ENCODE measurements around the gene CRYBG2. TPM values are rescaled to one million over a fixed set of nuclear protein-coding genes. Genes with fewer than 3 reads are reported as not detected.

The CRYBG2 gene
- total and polyA plus RNA-seq, 7 donors, result 0.01 to 2.9 (median 0.56) TPM; not detected in 4

DNA sequence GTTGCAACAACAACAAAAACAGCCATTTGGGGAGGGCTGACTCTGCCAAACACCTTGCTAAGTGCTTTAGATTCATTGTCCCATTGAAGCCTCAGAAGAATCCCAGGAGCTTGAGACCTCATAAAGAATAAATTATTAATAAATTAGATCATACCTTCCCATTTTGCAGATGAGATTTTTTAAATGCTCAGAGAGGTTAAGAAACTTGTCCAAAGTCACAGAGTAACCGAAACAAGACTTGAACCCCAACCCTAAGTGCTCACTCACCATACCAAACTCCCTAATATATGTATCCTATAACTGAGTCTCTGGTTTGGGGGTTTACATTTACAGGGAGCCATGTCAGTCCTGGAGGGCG is 3.6 kb downstream of the CRYBG2 start:
- no peak for ATAC-seq
- DNase-seq, result no peak
- intact Hi-C loops (cut with DNase I), result no loop called here
- H3K4me1 ChIP-seq, result no peaks in the 10 kb centered on the region
- no peaks in the 10 kb centered on the region for H3K9me3 ChIP-seq
- H3K36me3 ChIP-seq (ENCODE audit: insufficient read depth in 1 of 2, low read depth in 1 of 2), result no peaks in the 10 kb centered on the region
- no peak overlapping the region for H3K27ac ChIP-seq
- H3K27me3 ChIP-seq (ENCODE audit: insufficient read depth in 3 of 3, low read length in 2 of 3), result peaks cover 0 to 6% (median 1%) of the 10 kb centered on the region in 3 donors
- WGBS, 3 donors, result 79 to 88% (median 81%) methylated on average over 2 of the region's 2 CpGs
- no peak overlapping the region for H3K4me3 ChIP-seq
- TF ChIP-seq, protein P1, sequence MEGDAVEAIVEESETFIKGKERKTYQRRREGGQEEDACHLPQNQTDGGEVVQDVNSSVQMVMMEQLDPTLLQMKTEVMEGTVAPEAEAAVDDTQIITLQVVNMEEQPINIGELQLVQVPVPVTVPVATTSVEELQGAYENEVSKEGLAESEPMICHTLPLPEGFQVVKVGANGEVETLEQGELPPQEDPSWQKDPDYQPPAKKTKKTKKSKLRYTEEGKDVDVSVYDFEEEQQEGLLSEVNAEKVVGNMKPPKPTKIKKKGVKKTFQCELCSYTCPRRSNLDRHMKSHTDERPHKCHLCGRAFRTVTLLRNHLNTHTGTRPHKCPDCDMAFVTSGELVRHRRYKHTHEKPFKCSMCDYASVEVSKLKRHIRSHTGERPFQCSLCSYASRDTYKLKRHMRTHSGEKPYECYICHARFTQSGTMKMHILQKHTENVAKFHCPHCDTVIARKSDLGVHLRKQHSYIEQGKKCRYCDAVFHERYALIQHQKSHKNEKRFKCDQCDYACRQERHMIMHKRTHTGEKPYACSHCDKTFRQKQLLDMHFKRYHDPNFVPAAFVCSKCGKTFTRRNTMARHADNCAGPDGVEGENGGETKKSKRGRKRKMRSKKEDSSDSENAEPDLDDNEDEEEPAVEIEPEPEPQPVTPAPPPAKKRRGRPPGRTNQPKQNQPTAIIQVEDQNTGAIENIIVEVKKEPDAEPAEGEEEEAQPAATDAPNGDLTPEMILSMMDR (IDR thresholded peaks at IDR 0.05), result no peak

DNA sequence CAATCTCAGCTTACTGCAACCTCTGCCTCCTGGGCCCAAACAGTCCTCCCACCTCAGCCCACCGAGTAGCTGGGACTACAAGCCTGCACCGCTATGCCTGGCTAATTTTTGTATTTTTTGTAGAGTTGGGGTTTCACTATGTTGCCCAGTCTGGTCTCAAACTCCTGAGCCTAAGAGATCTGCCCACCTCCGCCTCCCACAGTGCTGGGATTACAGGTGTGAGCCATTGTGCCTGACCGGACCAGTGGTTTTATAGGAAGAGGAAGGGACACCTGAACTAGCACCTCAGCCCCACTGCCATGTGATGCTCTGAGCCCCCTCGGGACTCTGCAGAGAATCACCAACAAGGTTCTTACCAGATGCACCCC is 4.1 kb downstream of the CRYBG2 start:
- 80 to 81% (median 81%) methylated on average over 5 of the region's 5 CpGs for whole genome bisulfite sequencing, 3 donors
- Histone ChIP-seq H3K36me3 (ENCODE audit: insufficient read depth in 1 of 2, low read depth in 1 of 2) (no peaks in the 10 kb centered on the region), H3K27me3 (ENCODE audit: insufficient read depth in 3 of 3, low read length in 2 of 3) (peaks cover 0 to 1% (median 1%) of the 10 kb centered on the region in 3 donors), H3K4me1 (no peaks in the 10 kb centered on the region), H3K9me3 (no peaks in the 10 kb centered on the region), H3K4me3 (no peak overlapping the region), H3K27ac (no peak overlapping the region)
- DNase-seq, result no peak
- intact Hi-C loops (cut with DNase I), result no loop called here
- TF ChIP-seq, protein P1 (IDR thresholded peaks at IDR 0.05), result no peak
- ATAC-seq, result no peak

DNA sequence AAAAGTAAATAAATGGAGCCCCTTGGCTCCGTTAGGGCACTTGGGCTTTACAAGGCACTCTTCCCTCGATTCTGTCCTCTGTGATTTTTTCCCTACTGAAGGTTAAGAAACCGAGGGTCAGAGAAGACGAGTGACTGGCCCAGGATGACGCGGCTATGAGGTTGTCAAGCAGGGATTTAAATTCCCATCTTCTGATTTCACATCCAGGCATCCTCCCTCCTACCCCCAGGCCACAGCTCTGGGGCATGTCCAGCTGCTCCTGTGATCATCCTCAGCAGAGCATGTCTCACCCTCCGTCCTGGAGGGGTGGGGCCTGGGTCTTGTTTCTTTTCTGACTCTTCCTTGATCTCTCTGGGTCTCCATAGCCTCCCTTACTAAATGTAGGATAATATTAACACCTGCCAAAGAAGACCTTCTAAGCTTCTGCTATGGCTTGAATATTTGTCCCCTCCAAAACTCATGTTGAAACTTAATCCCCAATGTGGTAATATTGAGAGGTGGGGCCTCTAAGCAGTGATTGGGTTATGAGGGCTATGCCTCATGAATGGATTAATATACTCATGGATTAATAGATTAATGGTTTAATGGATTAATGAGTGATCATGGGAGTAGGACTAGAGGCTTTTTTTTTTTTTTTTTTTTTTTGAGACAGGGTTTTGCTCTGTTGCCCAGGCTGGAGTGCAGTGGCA is 4.6 kb downstream of the CRYBG2 start:
- Histone ChIP-seq H3K9me3 (no peaks in the 10 kb centered on the region), H3K27ac (no peak overlapping the region), H3K4me1 (no peaks in the 10 kb centered on the region), H3K36me3 (ENCODE audit: insufficient read depth in 1 of 2, low read depth in 1 of 2) (no peaks in the 10 kb centered on the region), H3K4me3 (no peak overlapping the region), H3K27me3 (ENCODE audit: insufficient read depth in 3 of 3, low read length in 2 of 3) (peaks cover 0 to 1% (median 0%) of the 10 kb centered on the region in 3 donors)
- intact Hi-C loops (cut with DNase I), result no loop called here
- ATAC-seq (no peak), DNase-seq (no peak)
- 78 to 81% (median 80%) methylated on average over 7 of the region's 7 CpGs for WGBS, 3 donors
- TF ChIP-seq, protein P1 (IDR thresholded peaks at IDR 0.05), result no peak

DNA sequence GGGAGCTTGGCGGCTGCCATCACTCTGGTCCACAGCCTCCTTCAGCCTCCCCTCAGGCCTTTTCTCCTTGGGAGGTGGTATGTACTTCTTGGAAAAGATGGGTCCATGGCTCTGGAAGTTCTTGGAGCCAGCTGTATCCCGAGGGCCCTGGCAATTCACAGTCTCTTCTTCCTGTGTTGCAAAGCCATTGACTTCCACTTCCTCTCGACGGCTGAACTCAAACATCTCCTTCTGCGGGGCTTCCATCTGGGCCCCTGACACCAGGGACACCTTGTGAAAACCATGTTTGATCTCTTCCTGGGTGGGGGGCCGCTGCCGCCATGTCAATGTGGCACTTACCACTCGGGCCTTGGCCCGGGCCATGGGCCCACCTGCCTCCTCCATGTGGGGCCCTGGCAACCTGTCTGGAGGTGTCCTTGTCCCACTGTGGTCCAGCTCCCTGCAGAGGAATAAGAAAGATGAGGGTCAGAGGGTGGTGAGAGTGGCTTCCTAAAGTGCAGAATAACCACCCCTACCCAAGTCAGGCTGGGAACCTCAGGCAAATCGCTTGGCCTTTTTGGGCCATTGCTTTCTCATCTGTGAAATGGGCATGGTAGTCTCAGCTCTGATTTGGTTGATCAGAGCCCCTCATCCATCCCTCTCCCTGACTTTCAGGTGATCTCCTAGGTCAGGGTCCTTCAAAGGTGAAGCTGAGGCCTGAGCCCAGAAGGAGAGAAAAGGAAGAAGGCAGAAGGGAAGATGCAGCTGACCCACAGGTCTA is 7.5 kb downstream of the CRYBG2 start:
- H3K4me3 ChIP-seq, result no peak overlapping the region
- ATAC-seq, result no peak
- TF ChIP-seq, protein P1 (IDR thresholded peaks at IDR 0.05), result no peak

More for the DNA sequence above, 7.5 kb downstream of the CRYBG2 start:
- H3K27ac ChIP-seq, result no peak overlapping the region
- H3K36me3 ChIP-seq (ENCODE audit: insufficient read depth in 1 of 2, low read depth in 1 of 2), result no peaks in the 10 kb centered on the region
- H3K4me1 ChIP-seq, result no peaks in the 10 kb centered on the region
- DNase-seq, result no peak
- whole genome bisulfite sequencing, 3 donors, result 64 to 72% (median 70%) methylated on average over 10 of the region's 10 CpGs
- intact Hi-C loops (cut with DNase I), result no loop called here
- H3K27me3 ChIP-seq (ENCODE audit: insufficient read depth in 3 of 3, low read length in 2 of 3), result peaks cover 0 to 9% (median 0%) of the 10 kb centered on the region in 3 donors
- H3K9me3 ChIP-seq, result no peaks in the 10 kb centered on the region
